Sigmoid colon (tissue), 4 donors: ENCODE measurements around the gene SMOC2.

Source experiments
- CTCF ChIP-seq, 4 experiments: fragments of 450-650 bp in 3 of 4; fragments of 200-600 bp in 1 of 4; IDR thresholded peaks; one replicate each; pipeline ENCODE4 v1.5.1; 2016 to 2019; ENCODE audit warnings: antibody characterized with exemption in 4 of 4, mild to moderate bottlenecking in 3 of 4, moderate library complexity in 2 of 4
- POLR2A ChIP-seq, 2 donors: fragments of 450-650 bp; IDR thresholded peaks; one replicate each; pipeline ENCODE4 v1.6.1; 2016; ENCODE audit warnings: antibody characterized with exemption in 2 of 2, mild to moderate bottlenecking in 2 of 2, moderate library complexity in 2 of 2
- POLR2AphosphoS5 ChIP-seq, 4 donors: sonication (generic); formaldehyde crosslinking; IDR thresholded peaks; one replicate each; pipeline ENCODE4 v1.6.1; 2017; ENCODE audit warnings: antibody characterized with exemption in 4 of 4

GRCh38 chr6:168615837-168616236, 174.9 kb downstream of the SMOC2 start:
- TF ChIP-seq CTCF (IDR thresholded peaks at IDR 0.05) (no peak), POLR2AphosphoS5 (IDR thresholded peaks at IDR 0.05) (no peak), POLR2A (IDR thresholded peaks at IDR 0.05) (no peak)
